Adrenal gland (tissue), 5 donors: ENCODE measurements around the gene FBLN2.

Experiments used
- POLR2A ChIP-seq, 2 donors: fragments of 450-650 bp; IDR thresholded peaks; one replicate each; pipeline ENCODE4 v1.6.1; 2017; ENCODE audit warnings: antibody characterized with exemption in 2 of 2, mild to moderate bottlenecking in 2 of 2, moderate library complexity in 1 of 2
- TF ChIP-seq, protein P1 (sequence below), 6 experiments: fragments of 450-650 bp in 4 of 6; fragments of 200-600 bp in 2 of 6; sonication (generic) in 1 of 6; IDR thresholded peaks; 1 replicate in 5 of 6; 2 replicates in 1 of 6; pipeline versions ENCODE4 v1.5.1 to v1.8.0; 2016 to 2021; ENCODE audit warnings: antibody characterized with exemption in 6 of 6, mild to moderate bottlenecking in 2 of 6, moderate library complexity in 1 of 6
- donor health status: DM: no; HTN: no; CAD: no.

DNA sequence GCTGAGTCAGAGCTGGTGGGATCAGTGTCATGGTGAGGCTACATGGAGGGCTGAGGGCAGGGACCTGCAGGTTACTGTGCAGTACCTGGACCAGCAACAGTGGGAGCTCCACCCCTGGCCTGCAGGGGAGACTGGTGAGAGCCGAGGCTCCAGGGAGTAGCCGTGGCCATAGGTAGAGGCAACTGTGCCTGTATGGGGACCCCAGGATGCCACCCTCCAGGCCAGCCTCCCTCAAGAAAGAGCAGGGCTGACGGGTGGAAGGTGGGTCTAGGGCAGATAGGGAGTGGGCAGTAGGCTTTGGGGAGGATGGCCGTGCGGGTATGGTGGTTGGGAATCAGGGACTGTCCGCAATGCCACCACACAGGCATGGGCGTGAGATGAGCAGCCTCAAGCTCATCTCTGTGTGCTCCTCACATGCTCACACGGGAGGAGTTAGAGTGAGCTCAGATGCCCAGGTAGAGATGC lies 35.5 kb downstream of the FBLN2 start:
- TF ChIP-seq, protein P1, sequence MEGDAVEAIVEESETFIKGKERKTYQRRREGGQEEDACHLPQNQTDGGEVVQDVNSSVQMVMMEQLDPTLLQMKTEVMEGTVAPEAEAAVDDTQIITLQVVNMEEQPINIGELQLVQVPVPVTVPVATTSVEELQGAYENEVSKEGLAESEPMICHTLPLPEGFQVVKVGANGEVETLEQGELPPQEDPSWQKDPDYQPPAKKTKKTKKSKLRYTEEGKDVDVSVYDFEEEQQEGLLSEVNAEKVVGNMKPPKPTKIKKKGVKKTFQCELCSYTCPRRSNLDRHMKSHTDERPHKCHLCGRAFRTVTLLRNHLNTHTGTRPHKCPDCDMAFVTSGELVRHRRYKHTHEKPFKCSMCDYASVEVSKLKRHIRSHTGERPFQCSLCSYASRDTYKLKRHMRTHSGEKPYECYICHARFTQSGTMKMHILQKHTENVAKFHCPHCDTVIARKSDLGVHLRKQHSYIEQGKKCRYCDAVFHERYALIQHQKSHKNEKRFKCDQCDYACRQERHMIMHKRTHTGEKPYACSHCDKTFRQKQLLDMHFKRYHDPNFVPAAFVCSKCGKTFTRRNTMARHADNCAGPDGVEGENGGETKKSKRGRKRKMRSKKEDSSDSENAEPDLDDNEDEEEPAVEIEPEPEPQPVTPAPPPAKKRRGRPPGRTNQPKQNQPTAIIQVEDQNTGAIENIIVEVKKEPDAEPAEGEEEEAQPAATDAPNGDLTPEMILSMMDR (IDR thresholded peaks at IDR 0.05): no peak
- no peak for TF ChIP-seq POLR2A (IDR thresholded peaks at IDR 0.05)
